K562 (cell line): ENCODE measurements around the gene SLC37A3. TPM values are rescaled to one million over a fixed set of nuclear protein-coding genes. Genes with fewer than 3 reads are reported as not detected.
A peak's percentile ranks its signal among the peaks of the same experiment; 100 is the strongest.

Source experiments
- ATAC-seq: fragments of 200-7000 bp; cut with Tn5 transposase; 3 replicates; pipeline ENCODE4 v1.9.1; 2020; ENCODE audit warnings: moderate library complexity
- BruUV-seq: library from RNA; stranded (reverse); fragments of 400-500 nt; replicated peaks from 2 replicates; lab custom pipeline; 2021; lab: Mats Ljungman, UMichigan
- CTCF ChIA-PET: fragments of 300-600 bp; formaldehyde crosslinking; extraction: SDS; loops from one replicate; lab custom pipeline; 2021; ENCODE audit warnings: low intra/inter-chr PET ratio; lab: Yijun Ruan, JAX
- POLR2A ChIA-PET: fragments of 300-600, 350-650 bp; sonication (Branson Sonifier 250); formaldehyde crosslinking; extraction: SDS; loops from one replicate; lab custom pipeline; 2021; ENCODE audit warnings: antibody characterized with exemption, inconsistent platforms; lab: Yijun Ruan, JAX
- DNase-seq, 4 experiments: peaks; one replicate each; pipeline versions ENCODE4 v3.0.0 to v3.0.0-alpha.2; 2011 to 2018; ENCODE audit warnings: low spot score in 3 of 4, mixed read lengths in 3 of 4; ENCODE audit errors: extremely low read depth in 1 of 4
- FAIRE-seq: peaks from 2 replicates; lab custom pipeline; 2011; peaks lifted over from hg19 to GRCh38; lab: Jason Lieb, UNC
- H2AFZ ChIP-seq: 2 replicates; pipeline ENCODE4 v1.6.0; 2011; ENCODE audit warnings: low read depth, low read length, control low read depth, inconsistent platforms
- H3K27ac ChIP-seq: fragments of 200-600 bp; 3 replicates; pipeline ENCODE4 v1.8.0; 2011; ENCODE audit warnings: low read depth, mild to moderate bottlenecking, control low read depth, inconsistent platforms, low read length, moderate library complexity, mixed read lengths; ENCODE audit errors: extremely low read depth
- H3K27me3 ChIP-seq, 2 experiments: fragments of 300-600 bp in 1 of 2; 2 replicates in 1 of 2; 3 replicates in 1 of 2; pipeline versions ENCODE4 v1.6.0 to v1.8.0; 2011; ENCODE audit warnings: inconsistent platforms in 2 of 2, low read length in 2 of 2, mild to moderate bottlenecking in 1 of 2, mixed read lengths in 1 of 2, moderate library complexity in 1 of 2; ENCODE audit not compliant: control insufficient read depth in 2 of 2, insufficient read depth in 2 of 2
- H3K36me3 ChIP-seq: fragments of 300-600 bp; 3 replicates; pipeline ENCODE4 v1.8.0; 2011; ENCODE audit warnings: mild to moderate bottlenecking, low read length, inconsistent platforms; ENCODE audit not compliant: control insufficient read depth, insufficient read depth
- H3K4me1 ChIP-seq, 2 experiments: fragments of 200-600 bp in 1 of 2; replicated peaks in 1 of 2; 2 replicates in 1 of 2; 3 replicates in 1 of 2; pipeline versions ENCODE4 v1.5.1 to v1.8.0; 2011; ENCODE audit warnings: inconsistent platforms in 2 of 2, low read length in 2 of 2, mild to moderate bottlenecking in 1 of 2, mixed read lengths in 1 of 2, moderate library complexity in 1 of 2; ENCODE audit not compliant: control insufficient read depth in 2 of 2, insufficient read depth in 2 of 2
- H3K4me2 ChIP-seq: 2 replicates; pipeline ENCODE4 v1.6.1; 2011; ENCODE audit warnings: low read length, control low read depth, inconsistent platforms, mixed read lengths; ENCODE audit not compliant: insufficient read depth
- H3K4me3 ChIP-seq: fragments of 200-600 bp; sonication (generic), shearing (Covaris generic); 2 replicates; pipeline ENCODE4 v1.5.1; 2016; ENCODE audit warnings: control low read depth, inconsistent platforms
- H3K79me2 ChIP-seq: fragments of 200-600 bp; 3 replicates; pipeline ENCODE4 v1.8.0; 2011; ENCODE audit warnings: low read length, inconsistent platforms; ENCODE audit not compliant: control insufficient read depth, insufficient read depth
- H3K9ac ChIP-seq, 2 experiments: 2 replicates each; pipeline versions ENCODE4 v1.6.0 to v1.6.1; 2011; ENCODE audit warnings: low read depth in 2 of 2, low read length in 2 of 2, control low read depth in 1 of 2, inconsistent platforms in 1 of 2, mild to moderate bottlenecking in 1 of 2, mixed read lengths in 1 of 2; ENCODE audit not compliant: insufficient read depth in 1 of 2
- H3K9me1 ChIP-seq: one replicate; pipeline ENCODE4 v1.6.0; 2011; ENCODE audit warnings: inconsistent platforms, mild to moderate bottlenecking, low read length, moderate library complexity; ENCODE audit not compliant: control insufficient read depth, insufficient read depth
- H3K9me3 ChIP-seq: replicated peaks from 2 replicates; pipeline ENCODE4 v1.5.1; 2011; ENCODE audit warnings: low read depth, low read length, inconsistent platforms; ENCODE audit not compliant: control insufficient read depth, insufficient read depth
- H4K20me1 ChIP-seq: replicated peaks from 2 replicates; pipeline ENCODE4 v1.6.1; 2011; ENCODE audit warnings: low read length, inconsistent platforms, mixed read lengths; ENCODE audit not compliant: control insufficient read depth, insufficient read depth
- MYC ChIP-seq, 2 experiments: fragments of 250-450 bp in 1 of 2; sonication (Bioruptor Pico) in 1 of 2; IDR thresholded peaks; 2 replicates each; pipeline versions ENCODE4 v1.5.1 to v1.6.1; 2012 to 2021; ENCODE audit warnings: low read depth in 2 of 2, borderline replicate concordance in 1 of 2, improper control_type of control experiment in 1 of 2, low read length in 1 of 2, mild to moderate bottlenecking in 1 of 2, moderate library complexity in 1 of 2
- PCBP1 ChIP-seq: fragments of 200-400 bp; formaldehyde crosslinking; IDR thresholded peaks from 2 replicates; pipeline ENCODE4 v1.6.1; 2018; ENCODE audit warnings: mild to moderate bottlenecking, low read depth, low read length; ENCODE audit not compliant: poor library complexity, severe bottlenecking
- PCBP2 ChIP-seq: fragments of 200-400 bp; formaldehyde crosslinking; IDR thresholded peaks from 2 replicates; pipeline ENCODE4 v1.6.1; 2018; ENCODE audit warnings: low read length, low read depth, mild to moderate bottlenecking, moderate library complexity; ENCODE audit not compliant: poor library complexity, severe bottlenecking
- RAD21 ChIP-seq, 2 experiments: fragments of 250-450 bp in 1 of 2; fragments of 450-650 bp in 1 of 2; sonication (Bioruptor Pico) in 1 of 2; formaldehyde crosslinking in 1 of 2; IDR thresholded peaks in 1 of 2; conservative IDR thresholded peaks in 1 of 2; 2 replicates each; pipeline versions ENCODE4 v1.4.0 to v1.8.0; 2020 to 2022; ENCODE audit warnings: mild to moderate bottlenecking in 2 of 2, moderate library complexity in 1 of 2
- RBM15 ChIP-seq: fragments of 200-400 bp; formaldehyde crosslinking; IDR thresholded peaks from 2 replicates; pipeline ENCODE4 v1.6.1; 2018; ENCODE audit warnings: mild to moderate bottlenecking, low read length, moderate library complexity; ENCODE audit not compliant: insufficient read depth
- REST ChIP-seq, 2 experiments: fragments of 450-650 bp; formaldehyde crosslinking in 1 of 2; IDR thresholded peaks; 2 replicates each; pipeline versions ENCODE4 v1.4.0 to v1.6.1; 2014 to 2020; ENCODE audit warnings: mild to moderate bottlenecking in 2 of 2, borderline replicate concordance in 1 of 2, low read depth in 1 of 2
- TFAP4 ChIP-seq: sonication (generic); formaldehyde crosslinking; IDR thresholded peaks from 2 replicates; pipeline ENCODE4 v1.8.0; 2022; ENCODE audit warnings: missing genetic modification reagents, mild to moderate bottlenecking, moderate library complexity, borderline replicate concordance
- ZNF175 ChIP-seq: fragments of 200-800 bp; sonication (Bioruptor generic); IDR thresholded peaks from 2 replicates; pipeline ENCODE4 v1.6.1; 2016; ENCODE audit warnings: low read depth, mild to moderate bottlenecking, missing genetic modification characterization, missing compliant biosample characterization
- WGBS: fragments of 100-300 bp; shearing (Covaris generic); methylation state at CpG from one replicate; pipeline ENCODE4 v1.1.6; 2016; ENCODE audit warnings: low coverage, mixed read lengths; ENCODE audit not compliant: insufficient coverage; ENCODE audit errors: missing lambda C conversion rate; 5-methylcytosine and 5-hydroxymethylcytosine counted together
- in situ Hi-C: fragments of 300-500 bp; cut with MboI; formaldehyde crosslinking; loops from 4 replicates; pipeline ENCODE4 v1.15.0; 2018; ENCODE audit warnings: inconsistent platforms, mixed read lengths
- intact Hi-C: fragments of 100-400 bp; cut with micrococcal nuclease; formaldehyde crosslinking; loops from 2 replicates; pipeline ENCODE4 v1.14.2; 2022
- polyA plus RNA-seq, 8 experiments: library from polyadenylated mRNA; depleted of rRNA in 4 of 8; stranded (reverse) in 5 of 8; unstranded in 3 of 8; fragments of >200 nt; fragmentation: Nextera tagmentation in 2 of 8; fragmentation: Illumina TruSeq in 1 of 8; extraction: Ambion mirVana in 2 of 8; extraction: Trizol in 1 of 8; gene quantifications; 2 replicates each; pipeline versions ENCODE4 v1.2.1 to v1.2.3, GENCODE V29; 2011 to 2014; ENCODE audit warnings: inconsistent platforms in 1 of 8, missing spikeins in 1 of 8
- total RNA-seq, 7 experiments: library from RNA; depleted of rRNA in 6 of 7; stranded (reverse); fragments of >200 nt in 6 of 7; fragmentation: Illumina TruSeq in 2 of 7; extraction: Trizol in 2 of 7; gene quantifications; 2 replicates each; pipeline versions ENCODE4 v1.2.1 to v1.2.3, GENCODE V29; 2011 to 2021; ENCODE audit warnings: low replicate concordance in 1 of 7

SLC37A3 gene
- total and polyA plus RNA-seq, 9 of the 15 experiments (the other 6 are each of a cell fraction or from before 2014, with no cell fraction given): 11.7 to 59.1 (median 26.8) TPM

DNA sequence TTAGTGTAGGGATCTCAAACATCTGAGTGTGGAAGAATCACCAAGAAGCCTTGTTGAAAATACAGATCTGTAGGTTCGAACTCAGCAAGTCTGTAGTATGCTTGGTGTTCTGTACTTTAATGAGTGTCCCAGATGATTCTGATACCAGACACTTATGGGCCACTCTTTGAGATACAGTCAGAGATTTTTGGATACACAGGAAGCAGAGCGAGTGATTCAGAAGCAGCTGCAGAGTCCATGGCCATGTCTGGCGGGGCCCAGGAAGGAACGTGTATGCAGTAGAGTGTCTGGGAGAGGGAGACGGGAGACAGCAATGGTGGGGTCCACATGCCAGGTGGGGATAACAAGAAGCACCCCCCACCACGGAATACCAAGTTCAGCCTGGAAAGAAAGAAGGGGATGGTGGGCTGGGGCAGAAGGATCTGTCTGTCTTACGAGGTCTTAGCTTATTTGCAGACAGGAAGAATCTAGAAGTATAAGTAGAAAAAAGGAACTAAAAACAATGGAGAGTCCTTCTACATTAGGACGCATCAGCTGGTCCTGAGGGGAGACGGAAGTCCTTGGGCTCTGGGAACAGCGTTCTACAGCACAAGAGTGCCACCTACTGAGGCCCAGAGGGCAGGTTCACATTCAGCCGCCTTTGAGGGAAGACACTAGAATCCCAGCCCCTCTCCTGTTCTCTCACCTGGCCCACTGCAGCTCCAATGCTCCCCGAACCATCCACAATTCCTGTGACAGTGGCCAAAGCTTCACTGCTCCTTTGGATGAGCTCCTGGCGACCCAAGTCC, 55.4 kb downstream of the SLC37A3 start:
- POLR2A ChIA-PET: interaction anchor here (0.6 to 0.8 kb wide), 2 partner anchors 11 to 16 kb away, joined by 3 read pairs; no protein-coding TSS in a partner anchor
- FAIRE-seq: peak; percentile 82
- Histone ChIP-seq H3K79me2 (no peaks in the 10 kb centered on the region), H3K27me3 (no peaks in the 10 kb centered on the region), H3K27ac (no peak overlapping the region), H3K9me3 (no peaks in the 10 kb centered on the region), H3K9me1 (no peaks in the 10 kb centered on the region), H3K36me3 (peaks cover 65% of the 10 kb centered on the region), H3K4me1 (no peaks in the 10 kb centered on the region), H3K4me2 (no peak overlapping the region), H3K9ac (no peak overlapping the region), H3K4me3 (no peak overlapping the region), H4K20me1 (no peaks in the 10 kb centered on the region), H2AFZ (no peak overlapping the region)
- CTCF ChIA-PET: interaction anchor here (0.6 kb wide), 2 partner anchors 184 to 740 kb away, joined by 3 to 4 read pairs; no protein-coding TSS in a partner anchor
- peak; percentile 92 for ATAC-seq
- in situ Hi-C loops (no loop called here), intact Hi-C loops (no loop called here)
- 62% methylated on average over 13 of the region's 13 CpGs for WGBS
- no TSS peak for BruUV-seq
- DNase-seq: peak; percentile 49 to 69 (median 61)
- TF ChIP-seq PCBP1 (no peak), MYC (IDR thresholded peaks at IDR 0.05; ENCODE audit: low read depth, low read length) (no peak), MYC (CRISPR knock-in tag; IDR thresholded peaks at IDR 0.05; ENCODE audit: borderline replicate concordance, low read depth) (no peak), REST (IDR thresholded peaks at IDR 0.05; ENCODE audit: borderline replicate concordance) (peak; percentile 28; the same call in 1 of the 2 replicates), REST (CRISPR knock-in tag; IDR thresholded peaks at IDR 0.05; ENCODE audit: low read depth) (no peak), RAD21 (CRISPR knock-in tag; conservative IDR thresholded peaks at IDR 0.05 in 1 of 2, IDR thresholded peaks at IDR 0.05 in 1 of 2) (peak; percentile 43 to 71; a peak in 3 of 4 replicates), ZNF175 (CRISPR knock-in tag) (no peak), RBM15 (no peak), PCBP2 (no peak), TFAP4 (CRISPR knock-in tag) (peak; percentile 85)
